NOMO-1 (cell line): Measurements from ENCODE around the gene FBXO22.
A peak's percentile ranks its signal among the peaks of the same experiment; 100 is the strongest.
"Not testable (repeated sequence)": the region's sequence is repeated elsewhere in the genome, so short reads cannot be mapped to it uniquely, and the experiment has no call there.

Experiments
- DNase-seq, 2 experiments: peaks; one replicate each; lab custom pipeline; 2025; ENCODE audit not compliant: unreplicated experiment in 2 of 2; lab: John Stamatoyannopoulos, UW

The FBXO22 gene

DNA sequence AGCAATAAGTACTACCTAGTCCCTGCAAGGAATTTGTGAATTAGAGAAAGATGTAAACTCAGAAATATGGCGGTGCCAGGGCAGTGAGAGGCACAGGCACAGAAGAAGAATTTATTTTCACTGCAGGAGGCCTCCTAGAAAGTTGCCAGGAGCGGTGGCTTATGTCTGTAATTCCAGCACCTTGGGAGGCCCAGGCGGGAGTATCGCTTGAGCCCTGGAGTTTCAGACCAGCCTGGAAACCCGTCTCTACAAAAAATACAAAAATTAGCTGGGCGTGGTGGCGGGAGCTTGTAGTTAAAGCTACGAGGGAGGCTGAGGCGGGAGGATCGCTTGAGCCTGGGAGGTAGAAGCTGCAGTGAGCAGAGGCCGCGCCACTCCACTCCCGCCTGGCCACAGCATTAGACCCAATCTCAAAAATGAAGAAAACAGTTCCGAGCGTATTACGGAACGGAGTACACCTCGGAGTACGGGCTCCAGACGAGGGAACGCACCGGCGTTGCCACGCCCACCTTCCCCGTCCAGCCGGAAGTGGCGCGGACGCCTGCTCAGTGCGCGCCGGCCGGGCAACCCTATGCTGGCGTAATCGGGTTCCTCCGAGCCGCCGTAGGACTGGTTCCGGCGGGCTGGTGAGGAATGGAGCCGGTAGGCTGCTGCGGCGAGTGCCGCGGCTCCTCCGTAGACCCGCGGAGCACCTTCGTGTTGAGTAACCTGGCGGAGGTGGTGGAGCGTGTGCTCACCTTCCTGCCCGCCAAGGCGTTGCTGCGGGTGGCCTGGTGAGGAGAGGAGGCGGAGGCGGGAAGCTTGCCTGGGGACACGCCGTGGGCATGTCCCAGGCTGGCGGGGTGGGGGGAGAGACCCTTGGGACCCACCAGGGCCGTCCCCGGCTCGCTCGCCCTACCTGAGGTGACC lies at the start of gene FBXO22:
TSS of gene FBXO22 (plus strand) at position 548 of the 909 bp plus-strand sequence. CDS start at position 634, 86 bp downstream.
- DNase-seq, result peak; percentile 82 to 89

DNA sequence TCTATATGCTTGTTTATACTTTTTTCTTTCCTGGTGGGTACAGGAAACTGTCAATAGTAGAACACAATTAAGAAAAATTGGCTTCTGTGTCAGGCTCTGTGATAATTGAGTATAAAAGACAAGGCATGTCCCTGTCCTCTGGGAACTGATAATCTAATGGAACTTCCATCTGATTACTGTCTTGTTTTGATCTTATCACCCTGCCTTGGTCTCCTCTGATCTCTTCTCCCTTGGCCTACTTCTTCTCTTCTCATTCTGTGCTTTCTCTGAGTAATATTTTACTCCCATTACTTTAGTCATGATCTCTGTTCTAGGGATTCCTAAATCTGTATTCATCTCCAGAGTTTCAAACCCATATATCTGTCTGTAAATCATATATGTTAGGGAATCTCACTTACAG lies 45.8 kb upstream of the FBXO22 start:
- DNase-seq, result no peak

DNA sequence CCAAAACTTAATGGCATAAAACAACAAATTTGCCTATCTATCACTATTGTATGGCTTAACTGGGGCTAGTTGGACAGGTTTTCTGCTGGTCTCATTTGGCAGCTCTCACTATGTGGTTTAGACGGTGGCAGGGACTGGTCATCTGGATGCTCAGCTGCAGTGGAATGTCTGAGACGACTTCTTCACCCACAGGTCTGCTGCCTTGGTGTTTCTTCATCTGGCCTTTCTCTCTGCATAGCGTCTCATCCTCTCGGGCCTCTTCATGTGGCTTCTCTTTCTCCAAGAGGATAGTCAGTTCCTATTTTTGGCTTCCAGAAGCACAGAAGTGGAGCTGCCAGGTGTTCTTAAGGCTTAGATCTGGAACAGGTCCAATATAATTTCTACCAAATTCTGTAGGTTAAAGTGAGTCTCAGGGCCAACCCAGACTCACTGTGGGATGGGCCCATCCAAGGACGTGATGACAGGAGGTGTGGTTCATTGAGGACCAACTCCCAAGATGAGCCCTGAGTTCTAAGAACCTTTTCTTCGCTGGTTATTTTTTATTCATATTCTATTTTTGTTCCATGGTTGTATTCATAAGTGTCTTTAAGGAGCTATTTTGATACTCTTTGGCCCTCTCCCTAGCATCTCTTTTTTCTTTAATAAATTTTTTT lies 41.8 kb upstream of the FBXO22 start:
- no peak for DNase-seq

DNA sequence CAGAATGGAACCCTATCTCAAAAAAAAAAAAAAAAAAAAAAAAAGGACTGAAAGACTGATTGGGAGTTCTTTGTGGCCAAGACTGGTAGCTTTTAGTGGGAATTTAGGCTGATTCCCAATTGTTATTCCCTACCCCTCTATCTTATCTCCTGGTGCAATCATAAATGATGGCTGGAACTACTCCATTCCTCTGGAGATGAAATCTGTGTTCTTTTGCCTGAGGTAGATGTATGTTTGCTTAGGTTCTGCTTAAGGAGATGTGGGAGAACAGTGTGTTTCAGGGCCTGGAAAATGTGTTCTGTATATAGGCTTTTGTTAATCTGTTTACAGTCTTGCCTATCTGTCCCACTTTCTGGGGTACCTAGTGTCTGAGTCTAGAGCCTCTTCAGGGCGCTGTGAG lies 40.9 kb upstream of the FBXO22 start:
- no peak for DNase-seq

DNA sequence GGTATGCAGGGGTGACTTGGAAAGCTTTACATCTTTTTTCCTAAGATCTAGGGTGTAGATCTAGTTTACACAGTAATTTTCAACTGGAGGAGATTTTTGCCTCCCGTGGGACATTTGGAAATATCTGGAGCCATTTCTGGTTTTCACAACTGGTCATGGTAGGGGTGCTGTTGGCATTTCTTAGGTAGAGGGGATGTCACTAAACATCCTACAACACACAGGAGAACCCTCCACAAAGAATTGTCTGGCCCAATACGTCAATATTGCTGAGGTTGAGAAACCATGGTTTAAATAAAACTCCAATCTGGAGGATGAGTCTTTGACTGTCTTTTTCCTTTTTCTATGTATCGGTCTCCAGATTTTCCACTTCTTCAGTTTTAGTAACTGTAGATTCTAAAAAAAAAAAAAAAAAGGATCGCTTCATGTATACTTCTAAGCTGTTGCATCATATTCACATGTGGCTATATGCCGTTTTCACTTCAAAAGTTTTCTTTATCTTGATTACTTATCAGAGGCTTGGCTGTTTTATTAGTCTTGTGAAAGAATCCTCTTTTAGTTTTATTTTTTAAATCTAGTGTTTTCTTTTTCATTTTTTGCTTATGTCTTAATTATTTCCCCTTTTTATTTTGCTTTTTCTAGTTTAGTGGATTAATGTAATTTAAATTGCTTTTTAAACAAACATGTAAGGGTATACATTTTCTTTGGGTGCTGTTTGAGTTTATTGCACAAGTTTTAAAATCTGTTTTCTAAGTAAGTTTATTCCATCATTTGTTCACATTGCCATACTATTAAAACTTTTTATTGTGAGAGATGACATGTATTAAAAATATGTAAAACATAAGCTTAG lies 39.2 kb upstream of the FBXO22 start:
- no peak for DNase-seq

DNA sequence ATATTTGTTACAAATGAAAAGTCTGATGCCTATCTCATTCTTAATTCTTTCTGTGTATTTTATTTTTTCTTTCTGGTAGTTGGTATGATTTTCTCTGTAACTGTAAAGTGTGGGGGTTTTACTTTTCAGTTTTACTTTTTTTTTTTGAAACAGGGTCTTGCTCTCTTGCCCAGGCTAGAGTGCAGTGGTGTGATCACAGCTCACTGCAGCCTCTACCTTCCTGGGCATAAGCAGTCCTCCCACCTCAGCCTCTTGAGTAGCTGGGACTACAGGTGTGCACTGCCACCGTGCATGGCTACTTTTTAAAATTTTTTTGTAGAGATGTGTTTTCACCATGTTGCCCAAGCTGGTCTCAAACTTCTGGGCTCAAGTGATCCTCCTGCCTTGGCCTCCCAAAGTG lies 37.6 kb upstream of the FBXO22 start:
- not testable (repeated sequence) for DNase-seq

DNA sequence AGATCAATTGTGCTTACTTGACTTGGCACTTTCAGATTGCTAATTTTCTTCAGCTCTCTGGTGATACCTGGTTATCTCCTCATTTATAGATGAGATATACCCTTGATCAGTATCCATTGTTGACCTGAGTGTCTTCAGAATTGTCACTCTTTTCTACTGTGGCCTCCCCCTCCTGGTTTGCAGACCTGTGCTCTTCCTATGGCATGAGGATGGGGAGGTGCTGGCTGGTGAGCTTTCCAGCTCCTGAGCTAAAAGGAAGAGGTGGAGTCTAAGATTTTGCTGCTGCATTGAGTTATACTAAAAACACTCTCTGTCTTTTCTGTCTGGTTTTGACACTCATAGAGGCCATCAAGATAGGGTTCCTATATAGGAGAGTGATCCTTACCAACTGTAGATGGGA lies 36.8 kb upstream of the FBXO22 start:
- no peak for DNase-seq

DNA sequence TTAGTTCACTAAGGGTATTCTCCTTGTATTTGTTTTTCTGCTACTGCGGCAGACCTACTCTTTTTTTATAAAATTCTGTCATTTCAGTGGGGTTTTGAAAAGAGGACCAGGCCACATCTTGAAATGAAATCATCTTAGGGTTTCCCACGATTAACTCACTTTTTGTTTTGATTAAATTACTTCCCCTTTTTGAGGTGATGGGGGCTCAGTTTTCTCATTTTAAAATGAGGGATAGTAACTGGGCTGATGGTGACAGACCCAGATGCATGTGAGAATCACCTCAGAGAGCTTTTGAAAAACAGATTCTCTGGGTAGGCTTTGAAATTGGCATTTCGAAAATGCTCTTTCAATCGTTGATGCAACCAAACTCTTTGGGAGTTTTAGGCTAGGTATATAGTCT lies 36.2 kb upstream of the FBXO22 start:
- DNase-seq, result no peak

DNA sequence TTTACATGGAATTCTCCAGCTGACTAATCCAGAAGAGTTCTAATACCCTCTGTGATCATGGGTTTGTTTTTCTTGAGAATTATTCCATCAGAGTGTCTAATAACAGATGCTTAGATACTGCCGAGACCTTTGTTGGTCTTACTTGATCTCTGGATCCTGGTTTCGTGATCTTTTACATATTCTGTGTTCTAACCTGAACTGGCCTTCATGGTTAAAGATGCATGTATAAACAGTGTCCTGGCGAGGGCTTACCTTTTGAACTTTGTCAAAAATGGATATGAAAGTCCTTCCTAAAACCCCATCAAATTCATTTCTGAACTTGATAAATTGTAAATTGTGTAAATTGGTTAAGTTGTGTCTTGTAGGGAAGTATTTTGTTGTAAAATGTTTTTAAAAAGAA lies 35.7 kb upstream of the FBXO22 start:
- no peak for DNase-seq

DNA sequence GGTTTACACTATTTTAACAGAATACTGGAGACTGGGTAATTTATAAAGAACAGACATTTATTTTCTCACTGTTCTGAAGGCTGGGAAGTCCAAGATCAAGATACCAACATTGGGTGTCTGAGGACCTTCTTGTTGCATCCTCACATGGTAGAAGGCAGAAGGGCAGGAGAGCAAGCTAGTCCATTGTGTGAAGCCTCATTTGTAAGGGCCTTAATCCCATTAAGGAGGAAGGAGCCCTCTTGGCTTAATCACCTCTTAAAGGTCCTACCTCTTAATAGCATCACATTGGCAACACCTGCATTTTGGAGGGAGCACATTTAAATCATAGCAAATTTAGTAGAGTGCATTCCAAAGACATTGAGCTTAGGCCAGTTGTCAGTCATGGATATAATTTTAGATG lies 34.2 kb upstream of the FBXO22 start:
- DNase-seq, result no peak

DNA sequence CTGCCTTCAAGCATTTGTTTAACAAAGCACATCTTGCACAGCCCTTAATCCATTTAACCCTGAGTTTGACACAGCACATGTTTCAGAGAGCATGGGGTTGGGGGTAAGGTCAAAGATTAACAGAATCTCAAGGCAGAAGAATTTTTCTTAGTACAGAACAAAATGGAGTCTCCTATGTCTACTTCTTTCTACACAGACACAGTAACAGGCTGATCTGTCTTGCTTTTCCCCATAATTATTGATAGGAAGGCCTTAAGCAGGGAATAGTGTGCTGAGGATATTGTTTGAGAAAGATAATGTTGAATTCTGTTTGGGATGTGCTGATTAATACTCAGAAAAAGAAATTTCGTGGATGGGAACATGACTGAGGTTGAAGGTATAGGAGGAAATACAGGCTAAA lies 32.1 kb upstream of the FBXO22 start:
- DNase-seq, result not testable (repeated sequence)

DNA sequence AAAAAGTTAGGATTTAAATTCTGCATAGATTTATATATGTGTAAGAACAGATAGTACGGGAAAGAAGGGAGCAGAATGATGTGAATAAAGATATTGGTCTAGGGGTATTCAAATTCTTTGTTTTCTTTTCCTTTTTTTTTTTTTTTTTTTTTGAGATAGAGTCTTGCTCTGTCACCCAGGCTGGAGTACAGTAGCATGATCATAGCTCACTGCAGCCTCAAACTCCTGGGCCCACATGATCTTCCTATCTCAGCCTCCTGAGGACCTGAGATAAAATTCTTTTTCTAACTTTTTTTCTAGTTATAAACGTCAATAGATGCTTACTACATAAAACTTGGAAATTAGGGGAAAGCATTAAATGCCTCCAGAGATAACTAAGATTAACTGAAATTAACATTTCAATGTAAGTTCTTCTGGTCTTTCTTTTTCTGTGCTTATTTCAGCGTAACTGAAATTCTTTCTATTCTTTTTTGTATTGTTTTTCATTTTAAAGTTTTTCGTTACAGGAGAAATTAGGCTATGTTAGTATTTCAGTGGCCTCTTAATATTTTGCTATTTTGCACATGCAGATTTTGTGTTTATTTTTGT lies 31.2 kb upstream of the FBXO22 start:
- no peak for DNase-seq

DNA sequence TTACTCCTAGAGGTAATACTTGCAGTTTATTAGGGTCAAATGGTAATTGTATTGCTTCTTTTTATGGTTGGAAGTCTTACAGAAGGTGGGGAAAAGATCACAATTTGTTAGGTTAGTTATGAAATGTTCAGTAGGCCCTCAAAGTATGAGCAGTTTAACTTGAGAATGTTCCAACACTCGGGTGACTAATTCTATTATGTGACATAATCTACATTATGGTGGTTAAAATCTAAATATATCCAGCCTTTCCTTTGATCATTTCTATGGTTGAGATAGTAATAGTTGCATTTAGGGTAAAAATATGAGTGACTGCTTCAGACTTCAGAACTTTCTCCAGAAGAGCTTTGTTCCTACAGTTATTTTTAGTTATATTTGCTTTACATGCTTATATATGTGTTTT lies 19.6 kb upstream of the FBXO22 start:
- DNase-seq, result no peak

DNA sequence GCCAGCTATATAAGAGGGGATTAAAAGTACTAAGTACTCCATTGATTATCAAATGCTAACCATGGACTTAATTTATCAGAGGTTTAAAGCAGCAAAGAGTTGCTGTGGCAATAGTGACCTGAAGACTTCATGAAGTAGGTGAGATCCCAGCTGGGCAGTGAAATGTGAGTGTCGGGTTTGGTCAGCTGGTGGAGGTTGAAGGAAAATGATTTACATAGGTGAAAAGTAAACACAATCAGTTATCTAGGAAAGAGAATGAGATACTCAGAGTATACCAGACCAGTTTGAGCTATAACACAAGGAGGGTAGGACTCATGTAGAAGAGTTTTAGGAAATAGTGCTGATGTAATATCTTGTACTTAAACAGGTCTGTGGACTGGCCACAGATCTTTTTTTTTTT lies 16.5 kb upstream of the FBXO22 start:
- no peak for DNase-seq

DNA sequence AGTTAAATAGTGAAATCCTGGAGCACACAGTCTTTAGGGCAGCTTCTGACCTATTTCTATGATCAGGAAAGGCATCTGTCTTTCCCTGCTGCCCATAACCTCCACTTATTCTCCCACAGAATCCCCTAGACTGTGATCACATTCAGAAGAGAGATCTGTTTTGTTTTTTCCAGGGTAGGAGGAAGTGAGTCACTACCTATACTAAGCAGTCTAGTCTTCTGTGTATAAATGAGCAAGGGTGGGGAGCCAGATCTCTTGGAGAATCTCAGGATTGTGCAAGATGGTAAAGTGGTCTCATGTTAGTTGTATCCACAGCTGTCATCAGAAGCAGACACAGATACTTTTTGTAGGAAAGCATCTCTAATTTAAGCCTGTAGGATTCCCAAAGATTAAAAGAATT lies 11.8 kb upstream of the FBXO22 start:
- DNase-seq, result peak in 1 of 2 experiments; percentile 50

DNA sequence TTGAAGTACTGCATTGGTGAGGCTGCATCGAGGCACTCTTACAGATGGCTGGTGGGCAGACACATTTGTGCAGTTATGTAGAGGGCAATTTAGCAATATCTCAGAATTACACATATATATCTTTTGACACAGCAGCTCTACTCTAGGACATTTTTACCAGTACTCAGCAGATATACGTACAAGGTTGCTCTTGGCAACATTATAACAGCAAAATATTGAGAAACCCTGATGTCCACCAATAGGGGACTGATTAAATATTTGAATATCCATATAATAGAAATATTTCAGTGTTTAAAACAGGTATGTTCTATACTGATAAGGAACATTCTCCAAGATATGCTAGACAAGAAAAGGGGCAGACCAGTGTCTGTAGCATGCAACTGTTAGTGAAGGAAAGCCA lies 7.9 kb upstream of the FBXO22 start:
- DNase-seq, result no peak

DNA sequence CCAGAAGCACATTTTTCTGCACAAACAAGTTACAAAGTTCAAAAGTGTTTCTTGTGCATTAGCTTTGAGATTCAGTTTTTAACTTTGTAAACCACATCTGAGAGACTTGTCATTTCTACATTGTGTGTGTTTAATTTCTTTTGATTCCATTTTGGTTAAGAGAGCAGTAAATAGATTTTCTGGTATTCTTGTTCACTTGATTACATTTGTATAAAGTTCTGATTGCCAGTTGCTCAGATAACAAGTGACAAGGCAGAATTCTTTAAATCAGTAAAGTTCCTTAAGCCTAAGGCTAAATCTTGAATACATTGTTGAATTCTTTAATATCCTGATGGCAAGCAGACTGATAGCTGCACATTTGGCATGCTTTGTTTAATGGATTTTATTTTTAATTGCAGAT lies 3.1 kb upstream of the FBXO22 start:
- no peak for DNase-seq

DNA sequence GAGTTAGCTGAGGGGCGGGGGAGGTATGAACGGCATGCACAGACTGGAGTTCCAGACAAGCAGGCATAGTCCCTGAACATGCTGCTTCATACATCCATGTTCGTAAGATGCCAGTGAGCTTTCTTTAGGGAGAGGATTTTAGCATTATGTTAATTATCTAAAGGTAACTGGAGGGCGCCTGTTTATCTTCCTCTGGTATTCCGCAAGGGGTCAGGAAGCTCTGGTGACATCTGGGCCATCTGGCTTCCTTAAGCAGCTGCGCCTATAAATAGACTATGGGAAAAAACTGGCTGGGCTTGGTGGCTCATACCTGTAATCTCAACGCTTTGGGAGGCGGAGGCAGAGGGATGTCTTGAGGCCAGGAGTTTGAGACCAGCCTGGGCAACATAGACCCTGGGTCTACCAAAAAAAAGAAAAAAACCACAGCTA lies 1.5 kb upstream of the FBXO22 start:
- DNase-seq, result no peak

DNA sequence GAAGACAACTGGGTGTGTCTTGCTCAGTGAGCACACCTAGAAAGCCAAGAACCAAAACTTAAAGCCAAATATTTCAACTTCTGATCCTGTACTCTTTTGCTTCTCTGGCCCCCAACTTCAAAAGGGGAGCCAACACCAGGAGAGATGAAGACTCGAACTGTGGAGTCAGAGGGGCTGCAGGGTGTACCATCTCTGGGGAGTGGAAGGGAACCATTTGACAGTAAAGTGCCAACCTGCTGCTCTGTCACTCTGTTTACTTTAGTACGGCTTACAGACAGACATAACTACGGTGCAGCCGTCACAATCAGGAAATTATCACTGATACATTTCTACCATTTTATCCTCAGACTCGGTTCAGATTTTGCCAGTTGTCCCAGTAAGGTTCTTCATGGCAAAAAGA lies 1.6 kb downstream of the FBXO22 start:
- no peak for DNase-seq

DNA sequence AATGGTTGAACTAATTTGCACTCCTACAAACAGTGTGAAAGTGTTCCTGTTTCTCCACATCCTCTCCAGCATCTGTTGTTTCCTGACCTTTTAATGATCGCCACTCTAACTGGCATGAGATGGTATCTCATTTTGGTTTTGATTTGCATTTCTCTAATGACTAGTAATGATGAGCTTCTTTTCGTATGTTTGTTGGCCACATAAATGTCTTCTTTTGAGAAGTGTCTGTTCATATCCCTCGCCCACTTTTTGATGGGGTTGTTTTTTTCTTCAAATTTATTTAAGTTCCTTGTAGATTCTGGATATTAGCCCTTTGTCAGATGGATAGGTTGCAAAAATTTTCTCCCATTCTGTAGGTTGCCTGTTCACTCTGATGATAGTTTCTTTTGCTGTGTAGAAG lies 6.7 kb downstream of the FBXO22 start:
- DNase-seq, result not testable (repeated sequence)

DNA sequence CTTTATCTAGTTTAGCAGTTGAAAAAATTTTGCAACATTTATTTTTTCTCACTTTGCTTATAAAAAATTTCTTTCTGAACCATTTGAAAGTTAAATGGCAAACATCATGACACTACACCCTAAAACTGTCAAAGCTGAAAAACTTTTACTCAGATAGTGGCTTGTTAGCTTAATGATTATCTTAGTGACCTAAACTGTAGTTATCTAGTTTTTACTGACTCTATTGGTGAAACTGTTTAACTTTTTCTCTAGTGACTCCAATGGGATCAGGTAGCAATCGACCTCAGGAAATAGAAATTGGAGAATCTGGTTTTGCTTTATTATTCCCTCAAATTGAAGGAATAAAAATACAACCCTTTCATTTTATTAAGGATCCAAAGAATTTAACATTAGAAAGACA lies 13.3 kb downstream of the FBXO22 start:
- no peak for DNase-seq
